Activated naive CD4-positive, alpha-beta T cell treated with anti-CD3 and anti-CD28 coated beads, Interleukin-2, amount 50 U/mL, for 24 hours (primary cell): ENCODE data around the gene CMAS.
"Not testable (repeated sequence)": the region's sequence is repeated elsewhere in the genome, so short reads cannot be mapped to it uniquely, and the experiment has no call there.

Source experiments
- H3K27ac Mint-ChIP-seq: one replicate; pipeline ENCODE4 v1.8.0; 2021; ENCODE audit warnings: mild to moderate bottlenecking, mixed read lengths
- H3K27me3 Mint-ChIP-seq: one replicate; pipeline ENCODE4 v1.8.0; 2021; ENCODE audit warnings: mixed read lengths
- H3K36me3 Mint-ChIP-seq: one replicate; pipeline ENCODE4 v1.8.0; 2021; ENCODE audit warnings: mixed read lengths
- H3K4me1 Mint-ChIP-seq: one replicate; pipeline ENCODE4 v1.8.0; 2021; ENCODE audit warnings: mixed read lengths
- H3K4me3 Mint-ChIP-seq: one replicate; pipeline ENCODE4 v1.8.0; 2021; ENCODE audit warnings: mild to moderate bottlenecking, mixed read lengths
- H3K9me3 Mint-ChIP-seq: one replicate; pipeline ENCODE4 v1.8.0; 2021; ENCODE audit warnings: mixed read lengths

Gene CMAS

DNA sequence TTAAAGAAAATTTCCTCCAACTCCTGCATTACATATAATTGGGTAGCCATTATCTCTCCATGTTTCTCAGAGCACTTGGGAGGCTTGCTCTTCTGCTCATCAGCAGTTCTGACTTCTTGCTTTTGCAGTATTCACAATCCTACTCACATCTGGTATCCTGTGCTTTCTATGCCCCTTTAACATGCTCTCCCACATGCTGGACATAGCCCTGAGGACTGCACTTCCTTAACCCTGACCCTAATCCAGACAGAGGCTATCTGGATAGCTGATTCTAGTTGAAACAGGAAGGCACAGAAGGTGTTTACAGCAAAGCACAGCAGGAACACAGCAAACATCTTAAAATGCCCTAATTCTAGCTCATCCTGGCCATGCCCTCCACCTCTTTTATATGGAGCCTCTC is 7.3 kb upstream of the CMAS start:
- H3K9me3 Mint-ChIP-seq = no peaks in the 10 kb centered on the region
- H3K4me1 Mint-ChIP-seq = peaks cover 9% of the 10 kb centered on the region
- no peaks in the 10 kb centered on the region for H3K27me3 Mint-ChIP-seq
- H3K27ac Mint-ChIP-seq = no peak overlapping the region
- H3K4me3 Mint-ChIP-seq = no peak overlapping the region
- H3K36me3 Mint-ChIP-seq = no peaks in the 10 kb centered on the region

DNA sequence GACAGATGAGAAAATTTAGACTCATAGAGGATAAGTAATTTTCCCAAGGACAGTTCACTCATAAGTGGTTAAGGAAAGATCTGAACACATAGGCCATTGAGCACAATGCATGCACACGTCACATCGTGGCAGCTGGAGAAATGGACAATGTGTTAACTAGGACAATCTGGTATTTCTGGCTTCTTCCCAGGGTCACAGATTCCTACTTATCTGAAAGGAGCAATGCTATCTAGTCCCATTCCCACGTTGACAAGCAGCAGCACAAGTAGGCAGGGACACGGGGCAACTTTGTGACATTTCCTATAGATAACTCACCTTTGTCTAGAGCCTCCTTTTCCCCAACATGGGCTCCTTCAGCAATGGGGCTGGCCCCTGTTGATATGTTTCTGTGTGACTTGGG is 6.7 kb upstream of the CMAS start:
- Mint-ChIP-seq H3K9me3 (no peaks in the 10 kb centered on the region), H3K4me3 (no peak overlapping the region), H3K27ac (no peak overlapping the region), H3K36me3 (no peaks in the 10 kb centered on the region), H3K4me1 (peaks cover 9% of the 10 kb centered on the region), H3K27me3 (no peaks in the 10 kb centered on the region)

DNA sequence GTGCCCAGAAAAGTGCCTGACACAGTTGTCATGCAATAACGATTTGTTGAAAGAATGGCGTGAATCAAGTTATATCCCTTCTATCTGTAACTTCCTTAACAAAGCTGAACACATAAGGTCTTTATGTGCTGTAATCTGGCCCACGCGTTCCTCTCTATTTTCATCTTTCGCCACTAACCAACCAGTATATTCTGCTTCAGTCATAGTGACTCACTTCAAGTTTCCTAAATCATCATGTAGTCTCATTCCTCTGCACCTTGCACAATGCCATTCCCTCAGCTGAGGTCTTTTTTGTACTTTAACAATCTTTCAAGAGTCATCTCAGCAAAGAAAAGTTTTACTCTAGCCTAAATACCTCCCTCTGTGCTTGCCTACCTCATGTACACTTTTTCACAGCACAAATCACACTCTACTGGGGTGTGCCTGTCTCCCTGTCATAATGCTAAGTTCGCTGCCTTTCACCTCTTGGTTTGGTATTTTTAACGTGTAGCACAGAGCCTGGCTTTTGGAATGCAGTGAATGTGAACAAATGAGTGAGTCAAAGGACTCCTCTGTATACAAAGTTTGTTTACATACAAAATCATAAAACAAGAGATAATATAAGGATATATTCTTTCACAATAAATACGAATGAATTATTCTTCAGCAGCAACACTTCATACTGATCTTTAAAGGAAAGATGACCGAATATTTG is 2.9 kb upstream of the CMAS start:
- Mint-ChIP-seq H3K4me1 (peaks cover 24% of the 10 kb centered on the region), H3K27me3 (no peaks in the 10 kb centered on the region), H3K9me3 (no peaks in the 10 kb centered on the region), H3K27ac (no peak overlapping the region), H3K36me3 (no peaks in the 10 kb centered on the region), H3K4me3 (no peak overlapping the region)

DNA sequence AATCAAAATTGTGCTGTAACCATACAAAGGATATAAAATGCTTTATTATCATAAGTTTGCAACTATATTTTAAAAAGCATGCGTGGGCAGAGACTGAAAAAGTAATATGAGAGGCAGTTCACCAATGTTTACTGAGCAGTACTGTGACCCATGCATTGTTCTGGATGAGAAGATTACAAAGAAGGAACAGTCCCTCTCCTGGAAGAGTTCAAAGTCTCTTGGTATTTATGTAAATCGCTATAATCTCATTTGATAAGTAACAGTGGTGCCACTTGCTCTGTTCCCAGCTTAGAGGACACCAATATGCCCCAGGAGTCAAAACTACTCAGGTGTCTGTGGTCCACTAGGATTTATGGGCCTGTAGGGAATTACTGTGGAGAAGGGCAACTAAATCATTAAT is 2.1 kb upstream of the CMAS start:
- H3K4me1 Mint-ChIP-seq = peaks cover 29% of the 10 kb centered on the region
- H3K4me3 Mint-ChIP-seq = no peak overlapping the region
- H3K9me3 Mint-ChIP-seq = no peaks in the 10 kb centered on the region
- H3K27ac Mint-ChIP-seq = no peak overlapping the region
- no peaks in the 10 kb centered on the region for H3K27me3 Mint-ChIP-seq
- H3K36me3 Mint-ChIP-seq = peaks cover 2% of the 10 kb centered on the region

DNA sequence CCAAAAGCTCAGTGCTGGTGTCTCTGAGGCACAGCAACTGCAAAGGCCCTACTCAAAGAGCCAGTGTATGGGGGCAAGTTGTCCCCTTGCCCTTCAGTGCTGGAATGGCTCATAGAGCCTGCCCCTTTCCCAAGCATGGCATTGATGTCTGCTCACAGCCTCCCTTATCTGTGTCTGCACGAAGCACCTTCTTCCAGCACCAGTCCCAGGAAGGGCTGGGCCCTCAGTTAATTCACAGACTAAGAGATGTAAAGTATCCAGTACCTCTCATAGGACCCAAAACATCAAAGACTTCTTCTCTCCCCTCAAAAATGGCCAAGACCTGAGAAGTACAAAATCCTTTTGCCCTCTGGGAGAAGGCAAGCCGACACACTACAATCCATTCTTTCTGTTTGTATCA is 1.6 kb upstream of the CMAS start:
- H3K4me3 Mint-ChIP-seq = peak overlapping the region; percentile 37

DNA sequence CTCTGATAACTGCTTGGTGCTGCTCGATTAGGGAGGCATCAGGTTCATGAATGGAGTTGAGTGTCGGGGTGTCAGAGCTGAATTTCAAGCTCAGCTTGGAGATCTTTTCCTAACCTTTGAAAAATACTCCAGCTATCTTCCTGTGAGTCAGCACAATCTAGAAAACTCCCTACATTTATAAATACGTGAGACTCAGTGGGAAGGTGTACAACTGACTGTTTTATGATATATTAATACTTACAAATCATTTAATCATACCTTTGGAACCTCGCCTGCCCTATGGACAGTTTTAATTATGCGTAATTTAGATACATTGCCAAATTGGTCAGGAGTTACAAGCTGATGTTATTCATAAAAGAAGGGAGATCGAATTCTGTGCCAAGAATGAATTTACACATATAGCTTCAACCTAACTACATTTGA is 961 bp downstream of the CMAS start:
- Mint-ChIP-seq H3K9me3 (no peaks in the 10 kb centered on the region), H3K4me1 (peaks cover 52% of the 10 kb centered on the region), H3K4me3 (peak overlapping the region; percentile 97), H3K27ac (peak overlapping the region; percentile 96), H3K36me3 (peaks cover 4% of the 10 kb centered on the region), H3K27me3 (no peaks in the 10 kb centered on the region)

More for the DNA sequence above, 1.6 kb upstream of the CMAS start:
- Mint-ChIP-seq H3K36me3 (peaks cover 3% of the 10 kb centered on the region), H3K27me3 (no peaks in the 10 kb centered on the region), H3K9me3 (no peaks in the 10 kb centered on the region), H3K4me1 (peaks cover 33% of the 10 kb centered on the region), H3K27ac (no peak overlapping the region)

DNA sequence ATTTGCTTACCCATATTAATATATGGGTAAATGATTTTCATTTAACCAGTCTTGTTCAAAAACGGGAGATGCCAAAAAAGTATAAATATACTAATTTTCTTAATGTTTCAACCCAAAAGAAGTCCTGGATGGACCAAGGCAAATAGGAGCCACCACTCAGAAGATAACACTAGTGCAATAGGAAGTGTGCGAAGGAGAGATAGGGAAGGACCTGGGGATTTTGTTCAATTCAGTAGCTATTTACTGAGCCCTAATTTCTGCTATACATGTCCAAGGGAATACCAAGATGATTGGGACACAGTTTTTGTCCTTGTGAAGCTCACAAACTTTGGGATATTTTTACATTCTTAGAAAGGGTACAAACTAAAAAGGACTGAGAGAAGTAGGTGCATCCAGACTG is 1.5 kb downstream of the CMAS start:
- Mint-ChIP-seq H3K4me3 (peak overlapping the region; percentile 97), H3K9me3 (no peaks in the 10 kb centered on the region), H3K36me3 (peaks cover 4% of the 10 kb centered on the region), H3K4me1 (peaks cover 52% of the 10 kb centered on the region), H3K27ac (peak overlapping the region; percentile 52), H3K27me3 (no peaks in the 10 kb centered on the region)

DNA sequence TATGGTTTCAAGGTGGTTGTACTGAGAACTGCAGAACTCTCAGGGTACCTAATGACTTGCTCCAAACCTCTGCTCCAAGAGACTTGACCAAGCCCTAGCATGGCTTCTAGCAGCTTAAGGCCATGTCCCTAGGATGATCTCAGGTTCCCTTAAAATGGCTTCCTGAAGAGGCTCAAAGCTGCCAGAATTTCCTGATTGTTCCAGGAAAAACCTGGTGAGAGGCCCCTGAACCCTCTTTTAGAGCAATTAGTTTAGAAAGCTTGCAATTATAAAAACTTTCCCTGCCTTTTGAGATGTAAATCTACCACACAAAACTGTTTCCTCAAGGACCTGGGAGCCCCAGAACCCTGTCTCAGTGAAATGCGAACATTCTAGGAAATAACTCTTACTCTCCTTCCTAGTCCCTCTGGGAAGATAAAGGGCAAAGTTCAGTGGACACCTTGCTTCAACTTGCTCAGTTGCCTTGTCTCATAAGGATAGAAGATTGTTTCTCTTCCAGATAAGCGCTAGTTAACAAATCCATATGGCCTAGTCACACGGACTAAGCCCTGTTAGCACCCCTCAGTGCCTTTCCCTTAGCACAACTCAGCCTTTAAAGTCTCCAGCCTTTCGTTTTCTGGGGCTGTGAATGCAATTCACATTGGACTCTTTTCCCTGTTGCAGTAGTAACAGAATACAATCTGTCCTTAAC is 2.5 kb downstream of the CMAS start:
- H3K27ac Mint-ChIP-seq = no peak overlapping the region
- H3K4me1 Mint-ChIP-seq = peaks cover 52% of the 10 kb centered on the region
- H3K36me3 Mint-ChIP-seq = peaks cover 4% of the 10 kb centered on the region
- no peaks in the 10 kb centered on the region for H3K9me3 Mint-ChIP-seq
- peak overlapping the region; percentile 42 for H3K4me3 Mint-ChIP-seq
- no peaks in the 10 kb centered on the region for H3K27me3 Mint-ChIP-seq

DNA sequence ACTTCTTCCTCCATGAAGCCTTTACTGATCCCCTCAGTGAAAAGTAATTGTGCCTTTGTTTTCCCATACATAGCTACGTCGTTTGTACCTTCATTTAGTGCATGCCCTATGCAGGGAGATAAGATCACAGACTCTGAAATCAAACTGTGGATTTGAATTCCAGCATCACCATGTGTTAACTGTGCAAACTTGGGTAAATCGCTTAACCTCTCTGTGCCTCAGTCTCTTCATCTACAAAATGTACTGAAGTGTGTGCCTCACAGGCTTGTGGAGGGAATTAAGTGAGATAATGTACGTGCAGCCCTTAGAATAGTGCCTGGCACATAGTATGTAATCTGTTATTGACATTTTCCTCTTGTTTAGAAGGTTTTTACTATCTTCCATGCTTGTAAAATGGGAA is 4.1 kb downstream of the CMAS start:
- Mint-ChIP-seq H3K4me3 (no peak overlapping the region), H3K27me3 (no peaks in the 10 kb centered on the region), H3K36me3 (peaks cover 4% of the 10 kb centered on the region), H3K4me1 (peaks cover 49% of the 10 kb centered on the region), H3K9me3 (no peaks in the 10 kb centered on the region), H3K27ac (no peak overlapping the region)

DNA sequence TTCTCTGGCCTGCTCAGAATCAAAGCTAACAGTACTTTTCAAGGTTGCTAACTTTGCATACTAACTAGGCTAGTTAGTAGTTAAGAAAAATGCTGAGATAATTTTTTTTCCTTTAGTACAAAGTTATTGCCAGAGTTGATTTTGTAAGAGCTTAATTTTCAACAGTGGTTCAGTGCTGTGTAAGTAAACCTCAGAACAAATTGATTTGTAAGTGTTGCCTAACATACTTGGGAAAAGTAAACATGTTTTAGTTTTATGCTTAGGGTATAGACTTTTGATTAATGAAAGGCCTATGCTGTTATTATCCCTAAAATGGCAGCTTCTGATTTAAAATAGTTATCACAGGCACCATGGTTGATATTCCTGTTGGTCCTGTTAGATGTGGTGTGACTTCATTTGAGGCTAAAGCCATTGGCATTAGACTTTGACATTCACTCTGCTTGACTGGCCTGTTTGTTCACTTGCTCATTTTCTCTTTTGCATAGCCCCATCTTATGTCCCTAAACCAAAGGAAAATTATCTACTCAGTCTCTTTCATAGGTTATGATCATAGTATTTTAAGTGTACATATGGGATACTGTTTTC is 5.2 kb downstream of the CMAS start:
- Mint-ChIP-seq H3K36me3 (peaks cover 5% of the 10 kb centered on the region), H3K4me3 (no peak overlapping the region), H3K27me3 (no peaks in the 10 kb centered on the region), H3K27ac (peak overlapping the region; percentile 57), H3K9me3 (no peaks in the 10 kb centered on the region), H3K4me1 (peaks cover 45% of the 10 kb centered on the region)

DNA sequence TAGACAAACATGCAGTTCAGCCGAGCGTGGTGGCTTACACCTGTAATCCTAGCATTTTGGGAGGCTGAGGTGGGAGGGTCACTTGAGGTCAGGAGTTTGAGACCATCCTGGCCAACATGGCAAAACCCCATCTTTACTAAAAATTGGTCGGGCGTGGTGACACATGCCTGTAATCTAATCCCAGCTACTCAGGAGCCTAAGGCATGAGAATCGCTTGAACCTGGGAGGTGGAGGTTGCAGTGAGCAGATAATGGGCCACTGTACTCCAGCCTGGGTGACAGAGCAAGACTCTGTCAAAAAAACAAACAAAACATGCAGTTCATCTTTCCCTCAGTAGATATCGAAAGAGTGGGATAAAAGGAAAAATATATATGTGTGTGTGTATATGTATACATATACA is 7.0 kb downstream of the CMAS start:
- not testable (repeated sequence) for H3K4me3 Mint-ChIP-seq, H3K27me3 Mint-ChIP-seq, H3K9me3 Mint-ChIP-seq, H3K36me3 Mint-ChIP-seq, H3K27ac Mint-ChIP-seq
- H3K4me1 Mint-ChIP-seq = peaks cover 30% of the 10 kb centered on the region

DNA sequence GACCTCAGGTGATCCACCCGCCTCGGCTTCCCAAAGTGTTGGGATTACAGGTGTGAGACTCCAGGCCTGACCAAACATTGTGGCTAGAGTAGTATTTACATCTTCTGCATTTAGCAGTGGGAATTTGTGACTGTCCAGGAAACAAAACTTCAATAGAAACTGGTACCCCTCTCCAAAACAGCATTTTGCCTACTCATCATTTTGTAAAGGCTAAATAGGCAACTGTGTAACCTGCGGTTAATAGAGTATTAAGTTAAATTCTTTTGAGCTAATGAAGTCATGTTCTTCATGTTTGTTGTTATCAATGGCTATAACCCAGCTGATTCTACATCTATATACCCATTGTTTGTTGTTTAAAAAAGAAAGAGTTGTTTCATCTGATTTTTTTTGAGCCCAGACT is 8.1 kb downstream of the CMAS start:
- H3K36me3 Mint-ChIP-seq = peaks cover 3% of the 10 kb centered on the region
- no peaks in the 10 kb centered on the region for H3K9me3 Mint-ChIP-seq
- H3K4me1 Mint-ChIP-seq = peaks cover 21% of the 10 kb centered on the region
- no peak overlapping the region for H3K27ac Mint-ChIP-seq
- no peaks in the 10 kb centered on the region for H3K27me3 Mint-ChIP-seq
- H3K4me3 Mint-ChIP-seq = no peak overlapping the region

DNA sequence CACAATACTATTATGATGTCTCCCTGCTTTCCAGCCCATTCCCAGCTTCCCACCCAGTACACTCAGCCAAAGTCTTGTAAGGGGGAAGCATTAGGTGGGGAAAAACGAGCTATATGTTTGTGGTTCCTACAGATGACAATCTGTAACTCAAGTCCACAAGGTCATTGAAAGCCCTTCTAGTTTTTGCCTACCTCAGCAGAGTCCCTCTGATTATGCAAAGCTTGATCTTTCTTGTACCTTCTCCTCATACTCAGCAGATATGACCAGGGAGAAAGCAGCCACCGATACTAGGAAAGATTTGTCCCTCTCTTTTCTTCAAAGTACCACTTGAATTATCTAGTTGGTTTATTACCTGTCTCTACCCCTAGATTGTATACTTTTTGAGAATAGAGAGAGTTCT is 10.6 kb downstream of the CMAS start:
- no peaks in the 10 kb centered on the region for H3K27me3 Mint-ChIP-seq
- peaks cover 2% of the 10 kb centered on the region for H3K4me1 Mint-ChIP-seq
- peaks cover 1% of the 10 kb centered on the region for H3K36me3 Mint-ChIP-seq
- no peak overlapping the region for H3K27ac Mint-ChIP-seq
- no peaks in the 10 kb centered on the region for H3K9me3 Mint-ChIP-seq
- H3K4me3 Mint-ChIP-seq = no peak overlapping the region

DNA sequence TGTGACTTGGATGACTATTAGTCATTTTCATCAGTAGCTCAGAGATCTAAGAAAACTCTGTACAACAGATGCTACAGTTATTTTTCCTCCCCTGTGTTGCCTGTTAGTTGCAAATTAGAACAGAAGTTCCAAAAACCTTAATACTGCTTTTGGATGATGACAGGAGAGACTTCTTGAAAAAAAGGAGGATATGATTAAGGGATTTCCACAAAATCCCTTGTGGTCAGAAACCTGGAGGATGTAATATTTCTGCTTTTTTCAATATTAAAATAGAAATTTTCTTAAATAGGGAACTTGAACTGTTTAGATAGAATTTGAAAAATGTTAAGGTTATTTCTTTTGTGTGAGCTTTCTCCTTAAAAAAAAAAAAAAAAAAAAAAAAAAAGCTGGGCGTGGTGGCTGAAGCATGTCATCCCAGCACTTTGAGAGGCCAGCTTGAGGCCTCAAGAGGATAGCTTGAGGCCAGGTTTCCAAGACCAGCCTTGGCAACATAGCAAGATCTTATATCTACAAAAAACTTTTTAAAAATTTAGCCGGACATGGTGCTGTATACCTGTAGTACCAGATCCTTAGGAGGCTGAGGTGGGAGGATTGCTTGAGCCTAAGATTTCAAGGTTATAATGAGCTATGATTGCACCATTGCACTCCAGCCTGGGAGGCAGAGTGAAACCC is 14.1 kb downstream of the CMAS start:
- Mint-ChIP-seq H3K4me3 (no peak overlapping the region), H3K27me3 (no peaks in the 10 kb centered on the region), H3K4me1 (no peaks in the 10 kb centered on the region), H3K27ac (no peak overlapping the region), H3K9me3 (no peaks in the 10 kb centered on the region), H3K36me3 (peaks cover 3% of the 10 kb centered on the region)

DNA sequence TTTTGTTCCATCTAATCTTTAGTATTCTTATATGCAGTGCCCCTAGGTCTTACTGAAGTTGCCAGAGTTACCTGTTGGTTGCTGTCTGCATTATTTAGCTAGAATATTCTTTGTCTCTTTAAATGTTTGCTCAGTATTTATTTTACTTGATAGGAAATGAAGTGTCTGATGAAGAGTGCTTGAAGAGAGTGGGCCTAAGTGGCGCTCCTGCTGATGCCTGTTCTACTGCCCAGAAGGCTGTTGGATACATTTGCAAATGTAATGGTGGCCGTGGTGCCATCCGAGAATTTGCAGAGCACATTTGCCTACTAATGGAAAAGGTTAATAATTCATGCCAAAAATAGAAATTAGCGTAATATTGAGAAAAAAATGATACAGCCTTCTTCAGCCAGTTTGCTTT is 18.9 kb downstream of the CMAS start:
- H3K9me3 Mint-ChIP-seq = no peaks in the 10 kb centered on the region
- H3K27ac Mint-ChIP-seq = no peak overlapping the region
- H3K36me3 Mint-ChIP-seq = peaks cover 14% of the 10 kb centered on the region
- no peaks in the 10 kb centered on the region for H3K27me3 Mint-ChIP-seq
- H3K4me1 Mint-ChIP-seq = peaks cover 17% of the 10 kb centered on the region
- H3K4me3 Mint-ChIP-seq = no peak overlapping the region

DNA sequence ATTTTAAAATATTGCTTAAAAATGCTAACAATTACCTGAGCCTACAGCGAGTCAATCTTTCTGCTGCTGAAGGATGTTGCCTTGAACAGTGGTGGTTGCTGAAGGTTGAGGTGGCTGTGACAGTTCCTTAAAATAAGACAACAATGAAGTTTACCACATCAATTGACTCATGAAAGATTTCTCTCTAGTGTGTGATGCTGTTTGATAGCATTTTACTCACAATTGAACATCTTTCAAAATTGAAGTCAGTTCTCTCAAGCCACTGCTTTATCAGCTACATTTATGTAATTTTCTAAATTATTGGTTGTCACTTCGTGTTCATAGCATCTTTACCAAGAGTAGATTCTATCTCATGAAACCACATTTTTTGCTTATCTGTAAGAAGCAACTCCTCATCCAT is 20.3 kb downstream of the CMAS start:
- Mint-ChIP-seq H3K27ac (peak overlapping the region; percentile 14), H3K27me3 (no peaks in the 10 kb centered on the region)

More for the DNA sequence above, 20.3 kb downstream of the CMAS start:
- peaks cover 17% of the 10 kb centered on the region for H3K4me1 Mint-ChIP-seq
- peaks cover 14% of the 10 kb centered on the region for H3K36me3 Mint-ChIP-seq
- H3K9me3 Mint-ChIP-seq = no peaks in the 10 kb centered on the region
- no peak overlapping the region for H3K4me3 Mint-ChIP-seq
